SU-DHL-6 (cell line): ENCODE data around the gene ATP1B3.

Experiments used
- H2AFZ ChIP-seq: fragments of 200-600 bp; sonication (generic); 2 replicates; pipeline ENCODE4 v1.6.1; 2014; ENCODE audit warnings: low read depth, mild to moderate bottlenecking, moderate library complexity, mixed read lengths, antibody characterized with exemption, low read length; ENCODE audit not compliant: severe bottlenecking
- H3F3A ChIP-seq: fragments of 200-600 bp; shearing (Covaris generic); 2 replicates; pipeline ENCODE4 v1.6.0; 2016; ENCODE audit warnings: antibody characterized with exemption, mild to moderate bottlenecking; ENCODE audit not compliant: insufficient read depth
- H3K27ac ChIP-seq: fragments of 200-600 bp; sonication (generic); 2 replicates; pipeline ENCODE4 v1.5.1; 2016; ENCODE audit warnings: low read depth, mild to moderate bottlenecking, low read length, moderate library complexity, mixed read lengths
- H3K27me3 ChIP-seq: fragments of 200-600 bp; sonication (generic), shearing (Covaris generic); 2 replicates; pipeline ENCODE4 v1.6.0; 2014; ENCODE audit warnings: mild to moderate bottlenecking, low read length
- H3K36me3 ChIP-seq: fragments of 200-600 bp; sonication (generic); 2 replicates; pipeline ENCODE4 v1.6.1; 2014; ENCODE audit warnings: mild to moderate bottlenecking, low read length, mixed read lengths
- H3K4me2 ChIP-seq: fragments of 300-600, 200-600 bp; shearing (Covaris generic), sonication (generic); 2 replicates; pipeline ENCODE4 v1.6.0; 2014; ENCODE audit warnings: low read length, low read depth, mild to moderate bottlenecking; ENCODE audit not compliant: poor library complexity, severe bottlenecking
- H3K4me3 ChIP-seq: fragments of 200-600 bp; sonication (generic); 2 replicates; pipeline ENCODE4 v1.5.1; 2014; ENCODE audit warnings: antibody characterized with exemption, low read length, mild to moderate bottlenecking, mixed read lengths; ENCODE audit not compliant: insufficient read depth, poor library complexity, severe bottlenecking
- H3K79me2 ChIP-seq: fragments of 200-600 bp; sonication (generic); 2 replicates; pipeline ENCODE4 v1.6.1; 2014; ENCODE audit warnings: mild to moderate bottlenecking, low read length, moderate library complexity; ENCODE audit not compliant: insufficient read depth
- H3K9ac ChIP-seq: fragments of 200-600 bp; sonication (generic); 2 replicates; pipeline ENCODE4 v1.7.0; 2014; ENCODE audit warnings: mild to moderate bottlenecking, low read length
- H3K9me2 ChIP-seq: fragments of 200-600 bp; sonication (generic); replicated peaks from 2 replicates; pipeline ENCODE4 v1.6.1; 2014; ENCODE audit warnings: low read length; ENCODE audit not compliant: insufficient read depth
- H3K9me3 ChIP-seq: fragments of 200-600 bp; sonication (generic); 2 replicates; pipeline ENCODE4 v1.6.1; 2014; ENCODE audit warnings: low read length, mixed read lengths; ENCODE audit not compliant: insufficient read depth
- H4K20me1 ChIP-seq: fragments of 200-600 bp; sonication (generic); 2 replicates; pipeline ENCODE4 v1.6.1; 2014; ENCODE audit warnings: low read depth, mild to moderate bottlenecking, antibody characterized with exemption, low read length, moderate library complexity, mixed read lengths
- CTCF ChIP-seq: fragments of 200-600 bp; sonication (generic); IDR thresholded peaks from one replicate; pipeline ENCODE4 v1.5.1; 2017; ENCODE audit warnings: antibody characterized with exemption, mild to moderate bottlenecking, low read length, moderate library complexity; ENCODE audit not compliant: insufficient read depth, poor library complexity, severe bottlenecking
- EZH2phosphoT487 ChIP-seq: fragments of 200-600 bp; sonication (generic), shearing (Covaris generic); conservative IDR thresholded peaks from 2 replicates; pipeline ENCODE4 v1.6.1; 2018; ENCODE audit warnings: mild to moderate bottlenecking, antibody characterized with exemption, low read length, moderate library complexity, mixed read lengths

The ATP1B3 gene

GRCh38 chr3:141849056-141849815, 27.2 kb upstream of the ATP1B3 start:
- Histone ChIP-seq H3K9ac (no peak overlapping the region), H3K27me3 (no peaks in the 10 kb centered on the region), H3K27ac (no peak overlapping the region), H4K20me1 (no peaks in the 10 kb centered on the region), H3K4me3 (no peak overlapping the region), H3K79me2 (no peaks in the 10 kb centered on the region), H3K9me2 (no peaks in the 10 kb centered on the region), H3F3A (no peaks in the 10 kb centered on the region), H3K36me3 (no peaks in the 10 kb centered on the region), H3K9me3 (no peaks in the 10 kb centered on the region), H3K4me2 (no peak overlapping the region), H2AFZ (no peak overlapping the region)
- no peak for TF ChIP-seq CTCF

GRCh38 chr3:141851411-141851810, 25.0 kb upstream of the ATP1B3 start:
- Histone ChIP-seq H2AFZ (no peak overlapping the region), H3K4me3 (no peak overlapping the region), H3K4me2 (no peak overlapping the region), H4K20me1 (no peaks in the 10 kb centered on the region), H3K27ac (no peak overlapping the region), H3K36me3 (no peaks in the 10 kb centered on the region), H3K9me2 (no peaks in the 10 kb centered on the region), H3K79me2 (no peaks in the 10 kb centered on the region), H3K9ac (no peak overlapping the region), H3K9me3 (no peaks in the 10 kb centered on the region), H3F3A (no peaks in the 10 kb centered on the region), H3K27me3 (no peaks in the 10 kb centered on the region)
- no peak for TF ChIP-seq CTCF
- TF ChIP-seq EZH2phosphoT487, result no peak

GRCh38 chr3:141853081-141853601, 23.3 kb upstream of the ATP1B3 start:
- Histone ChIP-seq H3K27me3 (no peaks in the 10 kb centered on the region), H3K4me3 (no peak overlapping the region), H3K9ac (no peak overlapping the region), H3F3A (no peaks in the 10 kb centered on the region), H2AFZ (no peak overlapping the region), H3K36me3 (no peaks in the 10 kb centered on the region), H3K4me2 (no peak overlapping the region), H3K9me2 (no peaks in the 10 kb centered on the region), H3K27ac (no peak overlapping the region), H4K20me1 (no peaks in the 10 kb centered on the region), H3K9me3 (no peaks in the 10 kb centered on the region), H3K79me2 (no peaks in the 10 kb centered on the region)
- TF ChIP-seq EZH2phosphoT487 (no peak), CTCF (no peak)
